GM12892 (cell line): ENCODE results near the gene MRPS7.
"Not testable (repeated sequence)": the region's sequence is repeated elsewhere in the genome, so short reads cannot be mapped to it uniquely, and the experiment has no call there.

ENCODE experiments used
- DNase-seq: peaks from one replicate; pipeline ENCODE4 v3.0.0; 2011; ENCODE audit not compliant: insufficient read length
- FAIRE-seq: peaks from 2 replicates; lab custom pipeline; 2011; peaks lifted over from hg19 to GRCh38; lab: Jason Lieb, UNC
- POLR2A ChIP-seq: IDR thresholded peaks from 2 replicates; pipeline ENCODE4 v1.6.1; 2011; ENCODE audit warnings: low read depth, low read length, control low read depth
- POLR2AphosphoS5 ChIP-seq: IDR thresholded peaks from 2 replicates; pipeline ENCODE4 v1.6.1; 2011; ENCODE audit warnings: low read depth, low read length, control low read depth
- TAF1 ChIP-seq: IDR thresholded peaks from 2 replicates; pipeline ENCODE4 v1.6.1; 2011; ENCODE audit warnings: low read depth, mild to moderate bottlenecking, control low read depth, low read length, borderline replicate concordance

The MRPS7 gene

GRCh38 chr17:75285123-75285522, 23.4 kb downstream of the MRPS7 start:
- TF ChIP-seq TAF1 (no peak), POLR2AphosphoS5 (no peak), POLR2A (no peak)
- DNase-seq: no peak
- no peak for FAIRE-seq

- no peak for FAIRE-seq
- no peak for DNase-seq
- TF ChIP-seq POLR2A (no peak), TAF1 (no peak), POLR2AphosphoS5 (no peak)
Observed at GRCh38 chr17:75287221-75287620, 25.5 kb downstream of the MRPS7 start.

- TF ChIP-seq POLR2AphosphoS5 (no peak), TAF1 (no peak), POLR2A (no peak)
- FAIRE-seq (no peak), DNase-seq (no peak)
Observed at GRCh38 chr17:75288359-75288758, 26.7 kb downstream of the MRPS7 start.

GRCh38 chr17:75288770-75289114, 27.1 kb downstream of the MRPS7 start:
- FAIRE-seq (no peak), DNase-seq (no peak)
- no peak for TF ChIP-seq TAF1
- TF ChIP-seq POLR2AphosphoS5: no peak
- no peak for TF ChIP-seq POLR2A

GRCh38 chr17:75289115-75289831, 27.6 kb downstream of the MRPS7 start, which contains the start of gene SLC25A19:
Gene SLC25A19 (minus strand): TSS chr17:75289433. CDS start chr17:75286764, 2,669 bp downstream.
- peak; percentile 99 for FAIRE-seq
- TF ChIP-seq POLR2A: peak; percentile 95
- peak; percentile 66 for TF ChIP-seq POLR2AphosphoS5
- peak; percentile 36; the same call in 1 of the 2 replicates for TF ChIP-seq TAF1

GRCh38 chr17:75289832-75290337, 28.2 kb downstream of the MRPS7 start:
- FAIRE-seq: no peak
- TF ChIP-seq POLR2A (no peak), POLR2AphosphoS5 (no peak), TAF1 (no peak)
- DNase-seq: no peak

More at GRCh38 chr17:75289115-75289831, 27.6 kb downstream of the MRPS7 start, which contains the start of gene SLC25A19:
- peak; percentile 96 for DNase-seq

GRCh38 chr17:75292810-75293448, 31.2 kb downstream of the MRPS7 start:
- not testable (repeated sequence) for FAIRE-seq

GRCh38 chr17:75295201-75296158, 33.8 kb downstream of the MRPS7 start:
- TF ChIP-seq POLR2A: peak; percentile 88
- peak; percentile 76; the same call in 1 of the 2 replicates for TF ChIP-seq TAF1
- peak; percentile 85 for TF ChIP-seq POLR2AphosphoS5
- peak; percentile 78 for FAIRE-seq
- no peak for DNase-seq

More at GRCh38 chr17:75292810-75293448, 31.2 kb downstream of the MRPS7 start:
- DNase-seq: not testable (repeated sequence)

GRCh38 chr17:75300280-75300679, 38.6 kb downstream of the MRPS7 start:
- TF ChIP-seq TAF1 (no peak), POLR2A (no peak), POLR2AphosphoS5 (no peak)
- no peak for DNase-seq
- FAIRE-seq: no peak

GRCh38 chr17:75301049-75301448, 39.4 kb downstream of the MRPS7 start:
- TF ChIP-seq POLR2A (no peak), TAF1 (no peak), POLR2AphosphoS5 (no peak)
- FAIRE-seq (no peak), DNase-seq (no peak)

GRCh38 chr17:75301502-75302206, 40.0 kb downstream of the MRPS7 start:
- TF ChIP-seq POLR2AphosphoS5 (no peak), TAF1 (no peak), POLR2A (no peak)
- DNase-seq: no peak
- no peak for FAIRE-seq
